ENCODE measurements around the gene SLC22A16.

- TF ChIP-seq, protein P1, sequence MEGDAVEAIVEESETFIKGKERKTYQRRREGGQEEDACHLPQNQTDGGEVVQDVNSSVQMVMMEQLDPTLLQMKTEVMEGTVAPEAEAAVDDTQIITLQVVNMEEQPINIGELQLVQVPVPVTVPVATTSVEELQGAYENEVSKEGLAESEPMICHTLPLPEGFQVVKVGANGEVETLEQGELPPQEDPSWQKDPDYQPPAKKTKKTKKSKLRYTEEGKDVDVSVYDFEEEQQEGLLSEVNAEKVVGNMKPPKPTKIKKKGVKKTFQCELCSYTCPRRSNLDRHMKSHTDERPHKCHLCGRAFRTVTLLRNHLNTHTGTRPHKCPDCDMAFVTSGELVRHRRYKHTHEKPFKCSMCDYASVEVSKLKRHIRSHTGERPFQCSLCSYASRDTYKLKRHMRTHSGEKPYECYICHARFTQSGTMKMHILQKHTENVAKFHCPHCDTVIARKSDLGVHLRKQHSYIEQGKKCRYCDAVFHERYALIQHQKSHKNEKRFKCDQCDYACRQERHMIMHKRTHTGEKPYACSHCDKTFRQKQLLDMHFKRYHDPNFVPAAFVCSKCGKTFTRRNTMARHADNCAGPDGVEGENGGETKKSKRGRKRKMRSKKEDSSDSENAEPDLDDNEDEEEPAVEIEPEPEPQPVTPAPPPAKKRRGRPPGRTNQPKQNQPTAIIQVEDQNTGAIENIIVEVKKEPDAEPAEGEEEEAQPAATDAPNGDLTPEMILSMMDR (IDR thresholded peaks at IDR 0.05): no peak
- TF ChIP-seq POLR2AphosphoS5 (IDR thresholded peaks at IDR 0.05) (no peak), POLR2A (IDR thresholded peaks at IDR 0.05) (no peak), EP300 (IDR thresholded peaks at IDR 0.05) (no peak)
Observed at GRCh38 chr6:110398778-110399177, 77.6 kb downstream of the SLC22A16 start.
